DMS 273 (cell line): ENCODE data around the gene ROBO3.

Experiments
- DNase-seq: peaks from one replicate; lab custom pipeline; 2025; ENCODE audit not compliant: unreplicated experiment; lab: John Stamatoyannopoulos, UW

ROBO3 gene

GRCh38 chr11:124874571-124875255 lies 9.5 kb downstream of the ROBO3 start:
- DNase-seq: no peak

DNA sequence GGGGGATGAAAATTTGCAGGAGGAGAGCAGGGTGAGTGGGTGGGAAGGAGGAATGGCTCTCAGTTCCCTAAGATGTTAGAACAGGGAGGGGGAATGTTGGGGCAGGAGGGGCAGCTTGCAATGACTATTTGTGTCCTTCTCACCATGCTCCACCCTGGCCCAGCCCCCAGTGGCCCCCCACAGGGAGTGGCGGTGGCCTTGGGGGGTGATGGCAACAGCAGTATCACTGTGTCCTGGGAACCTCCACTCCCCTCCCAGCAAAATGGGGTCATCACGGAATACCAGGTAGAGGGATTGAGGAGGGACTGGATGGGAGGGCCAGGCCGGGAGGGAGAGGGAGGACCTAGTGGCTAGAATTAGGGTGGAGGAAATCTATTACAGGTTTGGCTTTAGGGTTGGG lies 10.2 kb downstream of the ROBO3 start:
- no peak for DNase-seq

DNA sequence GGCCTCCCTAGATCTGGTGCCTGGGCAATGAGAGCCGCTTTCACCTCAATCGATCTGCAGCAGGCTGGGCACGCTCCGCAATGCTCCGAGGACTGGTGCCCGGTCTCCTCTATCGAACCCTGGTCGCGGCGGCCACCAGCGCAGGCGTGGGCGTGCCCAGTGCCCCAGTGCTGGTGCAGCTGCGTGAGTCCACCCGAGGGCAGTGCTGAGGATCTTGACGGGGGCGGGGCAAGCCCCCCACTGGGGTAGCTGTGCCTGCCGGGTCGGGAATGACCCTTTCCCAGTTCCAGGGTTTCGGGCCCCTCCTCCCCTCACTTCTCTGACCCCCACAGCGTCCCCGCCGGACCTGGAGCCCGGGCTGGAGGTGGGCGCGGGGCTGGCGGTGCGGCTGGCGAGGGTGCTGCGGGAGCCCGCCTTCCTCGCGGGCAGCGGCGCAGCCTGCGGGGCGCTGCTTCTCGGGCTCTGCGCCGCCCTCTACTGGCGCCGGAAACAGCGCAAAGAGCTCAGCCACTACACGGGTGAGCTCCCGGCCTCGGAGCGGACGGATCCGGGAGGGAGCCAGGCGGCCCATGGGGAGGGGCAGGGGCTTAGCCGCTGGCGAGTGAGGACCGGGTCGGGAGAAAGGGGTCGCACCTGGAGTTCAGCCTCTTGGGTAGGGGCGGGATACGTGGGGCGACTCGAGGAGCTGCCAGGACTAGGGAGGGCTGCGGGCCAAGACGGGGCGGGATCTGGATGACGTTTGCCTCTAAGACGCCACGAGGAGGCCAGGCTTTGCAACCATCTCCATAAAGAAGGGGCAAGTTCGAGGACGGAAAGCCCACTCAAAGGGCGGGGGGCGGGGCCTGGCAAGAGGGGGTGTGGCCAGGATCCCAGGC lies 10.9 kb downstream of the ROBO3 start:
- DNase-seq: peak; percentile 94

- no peak for DNase-seq
These were observed 11.8 kb downstream of the ROBO3 start for GRCh38 chr11:124876818-124877630.

GRCh38 chr11:124877631-124877909 lies 12.3 kb downstream of the ROBO3 start:
- no peak for DNase-seq

- no peak for DNase-seq
These were observed 12.9 kb downstream of the ROBO3 start for GRCh38 chr11:124877910-124878758.

DNA sequence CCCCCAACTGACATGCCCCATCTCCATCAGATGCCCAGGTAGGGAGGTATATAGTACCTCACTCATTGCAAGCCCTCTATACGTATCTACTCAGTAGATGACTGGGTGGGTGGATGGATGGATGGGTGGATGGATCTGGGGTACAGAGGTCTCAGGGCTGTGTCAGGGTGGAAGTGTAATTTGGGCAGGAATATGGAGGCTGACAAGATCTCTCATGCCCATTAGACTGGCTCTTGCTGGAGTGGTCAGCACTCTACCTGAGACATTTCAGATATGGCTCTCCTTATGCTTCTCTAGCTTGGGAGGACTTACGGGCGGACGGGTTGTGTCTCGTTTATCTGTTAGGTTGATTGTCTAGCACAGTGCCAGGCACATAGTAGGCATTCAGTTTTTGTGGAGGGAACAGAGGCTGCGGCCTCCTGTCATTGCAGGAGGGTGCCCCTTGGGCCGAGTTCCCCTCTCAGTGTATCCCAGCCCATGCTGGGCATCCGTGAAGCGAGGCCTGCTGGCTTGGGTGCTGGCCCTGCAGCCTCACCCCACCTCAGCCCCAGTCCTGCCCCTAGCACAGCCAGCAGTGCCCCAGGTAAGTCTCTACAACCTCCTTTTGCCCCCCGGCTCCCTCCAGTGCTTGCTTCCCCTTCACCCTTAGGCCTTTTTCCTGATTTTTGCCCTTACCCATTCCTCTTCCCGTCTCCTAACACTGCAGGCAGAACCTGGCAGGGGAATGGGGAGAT lies 13.7 kb downstream of the ROBO3 start:
- DNase-seq: no peak

- no peak for DNase-seq
These were observed 14.5 kb downstream of the ROBO3 start for GRCh38 chr11:124879493-124880289.

DNA sequence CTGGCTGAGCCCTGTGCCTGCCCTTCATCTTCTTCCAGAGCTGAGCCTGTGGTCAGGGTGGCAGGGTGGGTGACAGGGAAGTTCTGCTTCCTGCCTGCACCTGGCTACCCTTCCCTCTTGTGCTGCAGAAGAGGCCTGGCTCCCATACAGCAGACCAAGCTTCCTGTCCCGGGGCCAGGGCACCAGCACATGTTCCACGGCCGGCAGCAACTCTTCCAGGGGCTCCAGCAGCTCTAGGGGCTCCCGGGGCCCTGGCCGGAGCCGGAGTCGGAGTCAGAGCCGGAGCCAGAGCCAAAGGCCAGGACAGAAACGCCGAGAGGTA lies 15.0 kb downstream of the ROBO3 start:
- DNase-seq: no peak

- no peak for DNase-seq
These were observed 15.7 kb downstream of the ROBO3 start for GRCh38 chr11:124880958-124881357.

- DNase-seq: peak; percentile 54
These were observed 17.3 kb downstream of the ROBO3 start for GRCh38 chr11:124882339-124883071.

DNA sequence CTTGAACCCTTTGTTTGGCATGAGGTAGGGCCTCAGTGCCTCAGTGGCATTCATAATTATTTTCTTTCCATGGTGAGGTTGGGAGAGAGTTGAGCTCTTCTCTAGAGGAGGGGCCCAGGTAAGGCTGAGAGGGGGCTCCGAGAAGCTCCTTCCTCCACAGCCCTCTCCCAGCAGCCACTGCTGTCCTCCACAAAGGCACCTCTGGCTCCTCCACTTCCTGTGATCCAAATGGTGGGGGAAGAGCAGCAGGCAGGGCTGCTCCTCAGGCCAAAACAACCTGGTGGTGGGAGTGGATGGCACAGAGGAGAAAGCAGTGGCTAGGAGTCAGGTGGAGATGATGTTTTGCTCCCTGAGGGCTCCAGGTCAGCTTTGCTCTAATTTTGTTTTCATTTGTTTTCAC lies 19.1 kb downstream of the ROBO3 start:
- DNase-seq: no peak

- no peak for DNase-seq
These were observed 19.7 kb downstream of the ROBO3 start for GRCh38 chr11:124884869-124885479.

- no peak for DNase-seq
These were observed 21.2 kb downstream of the ROBO3 start for GRCh38 chr11:124886476-124886875.

DNA sequence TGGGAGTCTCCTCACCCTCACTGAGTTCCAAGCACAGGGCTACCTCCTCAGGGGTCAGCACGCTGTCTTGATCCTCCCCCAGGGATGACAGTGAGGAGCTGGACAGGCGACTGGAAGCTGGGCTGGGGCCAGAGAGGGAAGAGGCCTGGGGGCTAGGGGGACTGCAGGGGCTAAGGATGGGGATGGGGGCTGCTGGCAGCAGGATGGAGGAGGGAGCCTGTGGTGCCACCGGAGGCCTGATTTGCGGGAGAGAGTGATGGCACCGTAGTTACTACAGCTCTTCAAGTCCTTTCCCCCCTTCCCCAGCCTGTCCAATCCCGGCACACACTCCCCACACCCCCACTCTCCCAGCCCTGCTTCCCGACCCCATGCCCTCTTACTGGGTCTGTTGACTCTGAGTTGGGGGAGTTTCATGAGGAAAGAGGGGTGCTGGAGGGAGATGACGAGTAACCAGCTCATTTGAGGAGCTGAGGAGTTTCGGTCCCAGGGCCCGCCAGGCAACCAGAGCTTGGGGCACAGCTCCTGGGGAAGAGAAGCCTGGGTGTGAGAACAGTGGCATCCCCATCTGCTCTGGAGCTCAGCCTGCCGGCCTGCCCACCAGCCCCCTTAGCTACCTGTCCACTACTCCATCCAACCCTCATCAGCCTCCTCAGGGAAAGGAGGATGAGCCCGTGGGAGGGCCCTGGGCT lies 21.9 kb downstream of the ROBO3 start:
- DNase-seq: no peak

DNA sequence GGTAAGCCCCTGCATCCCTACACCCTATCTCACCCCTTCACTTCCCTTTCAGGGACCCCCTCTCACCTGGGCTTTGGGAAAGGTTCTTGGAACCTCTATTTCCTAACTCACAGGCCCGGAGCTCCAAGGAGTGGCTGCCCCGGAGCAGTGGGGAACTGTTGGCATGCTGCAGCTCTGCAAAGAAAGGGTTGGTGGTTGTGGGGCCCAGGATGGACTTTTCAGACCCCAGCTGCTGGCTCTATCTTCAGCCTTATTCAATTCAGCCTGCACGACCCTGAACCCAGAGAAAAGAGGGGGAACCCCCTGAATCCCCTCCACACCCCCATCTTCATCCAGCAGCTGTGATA lies 22.4 kb downstream of the ROBO3 start:
- DNase-seq: no peak

DNA sequence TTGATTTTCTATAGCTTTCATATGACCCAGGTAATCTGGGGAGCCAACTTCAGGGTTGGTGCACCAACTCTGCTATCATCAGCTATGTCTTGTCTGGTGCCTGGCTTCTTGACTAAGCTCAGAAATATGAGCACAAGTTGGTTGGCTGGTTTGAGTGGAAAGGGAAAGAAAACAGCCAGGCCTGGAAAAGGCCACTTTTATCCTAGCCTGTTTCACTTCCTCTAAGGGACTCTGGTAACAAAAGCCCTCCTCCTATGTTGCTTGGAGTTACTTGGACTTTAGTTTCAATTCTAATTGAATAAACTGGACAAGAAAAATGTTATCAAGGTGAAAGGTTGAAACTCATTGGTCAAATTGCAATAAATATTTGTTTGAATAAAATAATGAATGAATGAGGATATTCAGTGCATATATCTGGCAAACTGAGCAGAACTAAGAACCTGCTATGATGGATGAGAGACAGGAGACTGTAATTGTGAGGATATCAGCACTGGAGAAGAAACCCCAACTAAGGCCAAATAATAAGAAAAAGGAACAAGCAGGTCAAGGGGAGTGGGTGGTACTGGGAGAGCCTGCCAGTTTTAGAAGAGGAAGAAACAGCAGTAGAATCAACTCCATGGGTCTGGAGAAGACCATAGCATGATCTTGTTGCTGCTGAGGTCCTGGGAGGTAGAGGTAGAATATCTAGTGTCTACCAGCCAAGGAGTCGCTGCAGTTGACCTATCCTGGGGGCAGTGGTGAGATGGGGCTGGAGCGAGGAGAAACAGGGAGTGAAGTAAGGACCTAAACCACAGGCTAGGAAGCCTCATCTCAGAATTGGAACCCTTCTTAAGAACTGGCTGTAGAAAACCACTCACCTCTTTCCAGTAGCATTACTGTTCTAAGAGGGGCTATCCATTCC lies 24.2 kb downstream of the ROBO3 start:
- DNase-seq: no peak
